H1 (cell line): Measurements from ENCODE around the gene SCARB1. TPM values are rescaled to one million over a fixed set of nuclear protein-coding genes. Genes with fewer than 3 reads are reported as not detected.

Experiments used
- EP300 ChIP-seq, 2 experiments: IDR thresholded peaks; 1 replicate in 1 of 2; 2 replicates in 1 of 2; pipeline ENCODE4 v1.6.1; 2011 to 2012; ENCODE audit warnings: low read depth in 2 of 2, low read length in 2 of 2, mild to moderate bottlenecking in 2 of 2, borderline replicate concordance in 1 of 2, inconsistent platforms in 1 of 2, moderate library complexity in 1 of 2
- JUN ChIP-seq: IDR thresholded peaks from 2 replicates; pipeline ENCODE4 v1.6.1; 2011; ENCODE audit warnings: low read depth, mild to moderate bottlenecking, improper control_type of control experiment, low read length
- NRF1 ChIP-seq: IDR thresholded peaks from 2 replicates; pipeline ENCODE4 v1.6.1; 2011; ENCODE audit warnings: mild to moderate bottlenecking, low read depth, low read length, improper control_type of control experiment
- polyA plus RNA-seq, 7 experiments: library from polyadenylated mRNA; depleted of rRNA in 3 of 7; stranded (reverse) in 5 of 7; unstranded in 2 of 7; fragments of >200 nt in 5 of 7; fragments of 200-250 nt in 2 of 7; gene quantifications; 1 replicate in 5 of 7; 2 replicates in 1 of 7; 4 replicates in 1 of 7; pipeline versions ENCODE4 v1.2.1 to v1.2.3, GENCODE V29; 2011 to 2013; ENCODE audit warnings: missing spikeins in 2 of 7, mixed read lengths in 2 of 7
- total RNA-seq: library from RNA; stranded (reverse); fragmentation: NEBNext Ultra II Directional; extraction: Animal tissue kit (Norgen Biotek cat#: 25700); gene quantifications from 2 replicates; pipeline ENCODE4 v1.2.1, GENCODE V29; 2021

Gene SCARB1
- total and polyA plus RNA-seq, 2 of the 8 experiments (the other 6 are each of a cell fraction or from before 2014, with no cell fraction given), result 45.3 to 57.1 TPM

DNA sequence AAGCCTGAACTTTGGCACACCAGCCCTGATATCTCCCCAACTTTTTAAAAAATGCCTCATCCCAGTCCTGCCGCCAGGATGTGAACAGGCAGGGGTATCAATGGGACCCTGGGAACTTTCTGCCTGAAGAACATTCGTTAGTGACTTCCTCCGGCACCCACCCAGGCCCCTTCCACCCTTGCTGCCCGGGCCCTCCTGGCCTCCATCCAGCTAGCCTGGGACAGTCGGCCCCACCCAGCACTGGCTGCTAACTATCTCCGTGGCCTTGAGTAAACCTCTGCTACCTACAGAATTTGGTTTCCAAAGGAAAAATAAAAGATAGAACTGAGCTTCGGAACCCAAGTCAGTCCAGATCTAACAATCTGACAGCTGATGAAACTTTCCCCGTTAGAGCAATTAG, 14.3 kb downstream of the SCARB1 start (continued):
- TF ChIP-seq NRF1 (no peak), JUN (no peak), EP300 (IDR thresholded peaks at IDR 0.05; ENCODE audit: borderline replicate concordance in 1 of 2, low read depth in 2 of 2, low read length in 2 of 2) (no peak)
